HG02870 (cell line): ENCODE data around the gene BCAS3.
"Not testable (repeated sequence)": the region's sequence is repeated elsewhere in the genome, so short reads cannot be mapped to it uniquely, and the experiment has no call there.

Experiments used
- ATAC-seq: cut with Tn5 transposase; IDR thresholded peaks from one replicate; pipeline ENCODE4 v1.9.1; 2021; ENCODE audit warnings: mild to moderate bottlenecking, moderate library complexity; ENCODE audit not compliant: unreplicated experiment

Gene BCAS3

DNA sequence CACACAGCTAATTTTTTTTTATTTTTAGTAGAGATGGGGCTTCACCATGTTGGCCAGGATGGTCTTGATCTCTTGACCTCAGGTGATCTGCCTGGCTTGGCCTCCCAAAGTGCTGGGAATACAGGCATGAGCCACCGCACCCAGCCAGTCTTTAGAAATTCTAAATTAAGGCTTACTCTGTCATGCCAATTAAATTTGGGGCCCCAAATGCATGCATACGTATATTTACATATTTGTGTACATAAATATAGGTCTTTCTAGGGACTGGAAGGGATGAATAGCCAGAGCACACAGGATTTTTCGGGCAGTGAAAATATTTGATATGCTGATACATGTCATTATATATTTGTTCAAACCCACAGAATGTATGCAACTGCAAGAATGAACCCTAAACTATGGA lies 105.1 kb downstream of the BCAS3 start:
- ATAC-seq: no peak

DNA sequence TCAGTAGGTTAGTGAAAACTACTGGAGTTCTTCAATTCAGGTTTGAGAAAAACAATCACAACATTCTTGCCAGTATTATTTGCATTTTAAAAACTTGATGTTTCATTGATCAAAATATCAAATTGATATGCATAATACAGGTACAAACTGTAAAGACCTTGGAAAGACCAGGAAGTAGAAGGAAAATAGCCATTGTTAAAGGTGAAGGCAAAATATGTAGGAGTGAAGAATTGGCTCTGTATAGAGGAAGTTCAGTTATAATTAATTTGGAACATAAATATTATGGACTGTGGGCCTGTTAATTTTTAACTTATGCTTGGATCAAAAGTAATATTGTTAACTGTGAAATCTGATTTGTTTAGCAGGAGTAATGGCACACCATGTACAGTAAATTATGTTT lies 112.6 kb downstream of the BCAS3 start:
- ATAC-seq: no peak

DNA sequence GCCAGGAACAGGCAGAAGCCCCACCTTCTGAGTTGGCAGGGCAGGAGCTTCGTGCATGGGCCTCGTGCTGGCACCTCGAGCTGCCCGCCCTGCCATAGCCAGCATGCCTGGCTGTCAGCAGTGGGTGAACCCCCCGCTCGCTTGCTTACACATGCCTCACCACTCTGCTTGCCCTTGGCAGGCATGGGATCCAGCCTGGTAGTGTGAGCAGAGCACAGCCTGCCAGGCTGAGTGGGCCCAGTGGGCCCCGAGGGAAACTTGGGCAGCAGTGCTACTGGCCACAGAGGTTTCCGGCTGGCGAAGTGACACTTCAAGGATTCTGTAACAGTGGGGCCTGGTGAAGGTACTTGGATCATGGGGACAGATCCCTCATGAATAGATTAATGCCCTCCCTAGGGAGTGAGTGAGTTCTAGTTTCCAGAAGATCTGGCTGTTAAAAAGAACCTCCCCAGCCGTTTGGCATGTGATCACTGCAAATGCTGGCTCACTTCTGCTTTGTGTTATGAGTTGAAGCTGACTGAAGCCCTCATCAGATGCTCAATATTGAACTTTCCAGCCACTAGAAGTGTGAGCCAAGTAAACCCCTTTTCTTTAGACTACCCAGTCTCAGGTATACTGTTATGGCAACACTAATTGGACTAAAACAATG lies 114.7 kb downstream of the BCAS3 start:
- ATAC-seq: no peak

DNA sequence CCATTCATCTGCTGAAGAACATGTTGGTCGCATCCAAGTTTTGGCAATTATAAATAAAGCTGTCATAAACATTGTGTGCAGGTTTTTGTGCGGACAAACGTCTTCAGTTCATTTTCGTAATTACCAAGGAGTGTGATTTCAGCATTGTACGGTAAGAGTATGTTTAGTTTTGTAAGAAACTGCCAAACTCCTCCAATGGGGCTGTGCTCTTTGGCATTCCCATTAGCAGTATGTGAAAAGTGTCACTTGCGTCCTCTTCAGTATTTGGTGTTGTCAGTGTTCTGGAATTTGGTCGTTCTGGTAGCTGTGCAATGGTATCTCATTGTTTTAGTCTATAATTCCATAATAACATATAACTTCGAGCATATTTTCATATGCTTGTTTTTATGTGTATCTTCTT lies 120.9 kb downstream of the BCAS3 start:
- ATAC-seq: no peak

DNA sequence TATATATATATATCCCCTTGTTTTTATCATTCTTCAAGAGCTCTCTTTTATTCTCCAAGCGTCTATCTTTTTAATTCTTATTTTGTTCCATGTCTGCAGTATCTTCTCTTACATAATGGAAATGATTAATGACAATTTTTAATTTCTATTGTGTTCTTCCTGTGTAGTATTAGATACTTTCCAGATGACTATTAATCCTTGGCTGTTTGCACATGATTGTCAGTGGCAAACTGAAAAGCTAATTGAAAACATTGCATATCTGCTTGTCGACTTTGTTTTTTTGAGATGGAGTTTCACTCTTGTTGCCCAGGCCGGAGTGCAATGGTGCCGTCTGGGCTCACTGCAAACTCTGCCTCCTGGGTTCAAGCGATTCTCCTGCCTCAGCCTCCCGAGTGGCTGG lies 124.7 kb downstream of the BCAS3 start:
- ATAC-seq: no peak

DNA sequence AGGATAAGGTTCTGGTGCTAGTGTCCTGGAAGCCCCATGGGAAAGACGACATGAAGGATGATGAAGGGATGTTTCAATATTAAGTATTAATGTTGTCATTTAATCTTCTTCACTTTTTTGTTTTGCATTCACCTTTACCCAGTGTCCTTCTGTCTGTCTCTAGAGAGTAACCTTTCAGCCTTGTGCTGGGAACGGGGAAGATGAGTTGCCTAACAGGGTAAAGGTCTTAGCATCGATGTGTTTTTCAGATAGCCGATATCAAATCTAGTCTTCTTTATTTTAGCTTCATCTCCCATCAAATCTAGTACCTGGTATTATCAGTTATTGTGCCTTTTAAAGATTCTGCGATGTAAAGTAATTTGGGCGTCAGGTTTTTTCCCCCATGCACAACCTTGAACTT lies 125.4 kb downstream of the BCAS3 start:
- ATAC-seq: no peak

DNA sequence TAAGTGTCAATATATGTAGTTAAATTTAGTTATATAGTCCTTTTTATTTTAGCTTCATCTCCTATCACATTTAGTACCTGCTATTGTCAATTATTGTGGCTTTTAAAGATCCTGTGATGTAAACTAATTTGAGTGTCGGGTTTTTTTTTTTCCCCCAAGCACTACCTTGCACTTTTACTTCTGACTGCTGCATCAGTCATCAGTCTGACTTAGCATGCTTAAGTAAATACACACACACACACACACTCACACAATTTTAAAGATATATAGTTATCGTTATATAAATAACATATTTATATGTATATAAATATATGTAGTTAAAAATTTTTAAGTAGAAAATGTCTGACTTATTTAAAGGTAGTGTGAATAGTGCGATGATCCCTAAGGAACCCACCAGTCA lies 127.2 kb downstream of the BCAS3 start:
- ATAC-seq: no peak

DNA sequence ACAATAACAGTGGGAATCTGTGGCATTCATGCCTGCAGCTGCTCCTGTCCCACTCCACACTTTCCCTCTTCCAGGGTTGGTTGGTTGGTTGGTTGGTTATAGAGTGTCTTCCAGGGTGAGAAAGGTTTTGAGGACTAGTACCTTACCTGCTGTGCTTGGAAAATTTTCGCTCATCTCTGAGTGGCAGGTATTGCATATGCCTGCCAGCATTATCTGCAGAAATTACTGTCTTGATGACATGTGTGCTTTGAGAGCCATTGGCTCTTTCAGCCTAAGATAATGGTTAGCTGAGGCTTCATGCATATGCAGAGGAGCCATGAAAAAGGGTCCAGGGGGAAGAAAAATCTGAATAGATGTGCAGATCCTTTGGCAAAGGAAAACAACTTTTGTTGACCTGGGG lies 131.8 kb downstream of the BCAS3 start:
- no peak for ATAC-seq

DNA sequence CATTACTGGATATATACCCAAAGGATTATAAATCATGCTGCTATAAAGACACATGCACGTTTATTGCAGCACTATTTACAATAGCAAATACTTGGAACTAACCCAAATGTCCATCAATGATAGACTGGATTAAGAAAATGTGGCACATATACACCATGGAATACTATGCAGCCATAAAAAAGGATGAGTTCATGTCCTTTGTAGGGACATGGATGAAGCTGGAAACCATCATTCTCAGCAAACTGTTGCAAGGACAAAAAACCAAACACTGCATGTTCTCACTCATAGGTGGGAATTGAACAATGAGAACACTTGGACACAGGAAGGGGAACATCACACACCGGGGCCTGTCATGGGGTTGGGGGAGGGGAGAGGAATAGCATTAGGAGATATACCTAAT lies 137.3 kb downstream of the BCAS3 start:
- ATAC-seq: not testable (repeated sequence)

DNA sequence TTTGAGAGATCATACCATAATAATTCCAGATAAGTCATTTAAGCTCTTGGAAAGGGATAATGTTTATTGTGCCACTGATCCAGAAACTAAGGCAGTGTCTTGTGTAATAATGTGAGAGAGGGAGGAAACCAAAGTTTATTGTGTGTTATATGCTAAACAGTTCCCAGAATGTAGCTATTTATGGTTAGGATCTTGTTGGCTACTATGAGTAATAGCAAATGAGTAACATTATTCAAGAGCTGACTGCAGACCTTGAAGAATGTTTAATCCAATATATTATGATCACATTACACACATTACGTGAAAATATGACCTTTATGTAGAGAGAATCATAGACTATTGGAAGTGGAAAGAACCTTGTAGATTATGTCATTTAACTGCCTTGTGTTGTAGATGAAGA lies 139.5 kb downstream of the BCAS3 start:
- ATAC-seq: no peak

DNA sequence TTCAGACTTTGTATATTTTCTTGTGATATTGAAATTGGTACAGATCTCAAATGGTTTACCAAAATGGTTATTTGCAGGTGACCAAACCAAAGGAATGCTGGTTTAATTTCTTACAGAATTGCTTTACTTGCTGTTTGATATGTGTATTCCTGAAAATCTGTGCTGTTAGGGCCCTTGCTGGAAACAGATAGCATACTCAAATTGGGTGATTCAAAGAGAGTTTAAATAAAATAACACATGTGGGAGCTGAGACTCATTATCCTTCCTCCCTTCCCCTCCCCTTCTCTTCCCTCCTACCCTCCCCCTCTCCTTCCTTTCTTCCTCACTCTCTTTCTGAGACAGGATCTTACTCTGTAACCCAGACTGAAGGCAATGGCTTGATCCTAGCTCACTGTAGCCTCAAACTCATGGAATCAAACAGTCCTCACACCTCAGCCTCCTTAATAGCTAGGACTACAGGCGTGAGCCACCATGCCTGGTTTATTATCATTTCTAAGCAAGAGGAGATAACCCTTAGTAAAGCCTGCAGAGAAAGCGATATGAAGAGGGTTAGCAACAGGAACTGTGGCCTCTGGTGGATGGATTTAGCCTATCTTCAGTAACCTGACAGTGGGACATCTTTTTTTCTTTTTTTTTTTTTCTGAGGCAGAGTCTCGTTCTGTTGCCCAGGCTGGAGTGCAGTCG lies 141.9 kb downstream of the BCAS3 start:
- no peak for ATAC-seq

DNA sequence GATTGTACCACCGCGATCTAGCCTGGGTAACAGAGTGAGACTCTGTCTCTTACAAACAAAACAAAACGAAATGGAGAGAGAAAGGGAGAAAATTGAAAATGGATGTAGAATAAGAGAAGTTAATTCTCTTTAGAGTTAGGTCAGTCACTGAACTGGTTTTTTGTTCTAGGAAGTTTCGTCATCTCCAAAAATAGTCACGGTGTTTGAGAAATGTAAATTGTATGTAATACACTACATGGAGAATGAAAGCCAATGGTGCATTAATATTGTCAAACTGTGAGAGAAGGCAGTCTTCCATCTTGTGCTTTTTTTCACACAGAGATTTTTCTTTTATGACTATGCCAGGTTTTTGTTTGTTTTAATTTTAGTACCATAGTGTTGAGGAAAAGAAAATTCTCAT lies 145.9 kb downstream of the BCAS3 start:
- ATAC-seq: no peak

DNA sequence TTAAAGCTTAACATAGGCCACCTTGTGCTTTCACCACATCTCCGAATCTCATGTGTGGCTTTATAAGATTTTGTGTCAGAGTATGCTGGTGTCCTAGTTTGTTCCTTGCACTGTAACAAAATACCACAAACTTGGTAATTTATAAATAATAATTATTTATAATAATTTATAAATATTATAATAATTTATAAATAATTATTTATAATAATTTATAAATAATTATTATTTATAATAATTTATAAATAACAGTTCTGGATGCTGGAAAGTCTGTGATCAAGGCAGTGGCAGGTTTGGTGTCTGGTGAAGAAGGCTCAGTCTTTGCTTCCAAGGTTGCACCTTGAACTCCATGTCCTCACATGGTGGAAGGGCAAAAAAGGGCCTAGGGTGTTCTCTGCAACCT lies 147.7 kb downstream of the BCAS3 start:
- no peak for ATAC-seq

DNA sequence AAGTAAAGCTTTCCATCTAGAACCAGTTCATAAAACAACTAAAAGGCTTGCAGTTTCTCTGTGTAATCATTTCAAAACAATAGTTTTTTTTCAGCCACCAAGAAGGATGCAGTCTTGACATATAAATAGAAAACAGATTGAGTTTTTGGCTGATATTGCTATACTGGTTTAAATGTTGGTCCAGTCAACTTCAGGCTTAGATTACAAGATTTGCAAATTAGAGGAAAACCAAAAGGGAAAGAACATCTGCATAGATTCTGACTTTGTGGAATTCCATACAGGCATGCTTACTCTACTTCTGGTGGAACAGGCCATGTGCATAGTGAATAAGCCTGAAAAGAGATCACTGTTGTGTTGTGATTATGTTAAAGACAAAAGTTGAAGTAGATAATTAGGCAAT lies 150.3 kb downstream of the BCAS3 start:
- ATAC-seq: no peak

DNA sequence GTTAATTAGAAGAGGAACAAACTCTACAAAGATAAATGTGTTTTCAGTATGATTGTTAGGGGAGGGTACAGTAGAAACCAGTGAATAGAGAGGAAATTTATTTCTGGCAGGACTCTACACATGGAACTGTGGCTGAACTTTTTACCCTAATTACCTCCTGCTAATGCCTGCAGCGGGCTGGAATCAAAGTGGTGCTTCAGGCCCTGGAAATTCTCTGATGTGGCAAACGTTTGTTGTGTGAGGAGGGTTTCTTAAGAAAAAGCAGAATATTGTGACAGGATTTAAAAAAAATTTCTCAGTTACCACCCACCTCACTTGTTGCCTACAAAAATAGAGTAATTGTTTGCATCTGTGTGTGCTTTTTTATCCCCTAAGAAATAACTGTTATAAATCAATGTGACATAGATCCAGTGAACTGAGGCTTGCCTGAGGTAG lies 154.5 kb downstream of the BCAS3 start:
- ATAC-seq: no peak

DNA sequence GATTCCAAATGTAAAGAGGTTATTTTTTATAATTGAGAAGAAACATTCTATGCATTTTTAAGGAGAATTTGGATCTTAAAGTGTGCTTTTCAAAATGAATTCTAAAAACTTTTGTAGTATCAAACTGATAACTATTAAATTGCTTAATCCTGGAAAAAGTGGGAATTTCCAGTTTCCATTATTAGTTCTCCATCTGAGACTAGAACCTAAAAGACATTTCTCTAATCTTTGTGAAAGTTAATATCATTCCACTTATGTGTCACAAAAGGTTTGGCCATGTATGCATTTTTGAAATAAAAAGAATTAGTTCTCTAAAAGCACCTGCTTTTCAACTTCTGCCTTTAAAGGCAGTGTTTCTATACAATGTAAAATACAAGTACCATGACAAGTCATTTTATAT lies 155.0 kb downstream of the BCAS3 start:
- ATAC-seq: no peak

DNA sequence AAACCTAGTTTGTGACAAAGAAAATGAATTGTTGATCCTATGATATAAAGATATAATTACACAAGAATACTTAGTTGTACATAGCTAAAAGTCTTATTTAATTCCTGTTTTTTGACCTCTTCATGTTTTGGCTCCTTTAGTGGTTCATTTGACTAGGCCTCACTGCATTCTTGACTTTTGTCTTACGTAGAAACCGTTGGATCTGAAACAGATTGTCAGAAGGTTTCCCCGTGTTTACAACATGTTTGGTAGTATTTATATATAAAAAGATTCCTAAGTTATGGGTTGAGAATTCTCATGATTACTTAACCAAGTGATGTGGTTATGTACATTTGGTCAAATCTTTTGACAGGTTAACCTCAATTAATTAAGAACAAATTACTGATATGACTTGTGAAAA lies 162.8 kb downstream of the BCAS3 start:
- no peak for ATAC-seq

DNA sequence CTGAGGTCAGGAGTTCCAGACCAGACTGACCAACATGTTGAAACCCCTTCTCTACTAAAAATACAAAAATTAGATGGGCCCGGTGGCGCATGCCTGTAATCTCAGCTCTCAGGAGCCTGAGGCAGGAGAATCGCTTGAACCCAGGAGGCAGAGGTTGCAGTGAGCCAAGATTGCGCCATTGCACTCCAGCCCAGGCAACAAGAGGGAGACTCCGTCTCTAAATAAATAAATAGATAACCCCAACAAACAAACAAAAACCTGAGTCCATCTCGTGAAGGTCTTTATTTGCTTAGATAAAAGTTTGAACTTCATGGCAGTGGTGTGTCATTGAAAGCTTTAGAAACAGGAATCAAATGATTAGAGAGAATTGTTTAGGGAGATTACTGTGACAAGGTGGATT lies 167.4 kb downstream of the BCAS3 start:
- no peak for ATAC-seq

DNA sequence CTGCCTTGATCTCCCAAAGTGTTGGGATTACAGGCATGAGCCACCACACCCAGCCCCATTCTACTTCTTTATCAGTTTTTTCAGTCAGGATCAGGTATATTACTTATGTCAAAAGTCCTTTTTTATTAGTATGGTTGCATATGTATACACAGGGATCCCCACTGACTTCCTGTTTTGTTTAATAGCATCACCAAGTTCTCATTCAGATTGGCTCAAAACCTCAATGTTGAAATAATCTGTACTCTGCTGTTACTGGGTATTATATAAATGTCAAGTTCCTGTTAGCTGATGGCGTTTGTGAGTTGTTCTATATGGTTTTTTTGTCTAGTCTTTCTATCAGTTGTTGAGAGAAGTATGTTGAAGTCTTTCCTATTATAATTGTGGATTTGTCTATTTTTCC lies 168.5 kb downstream of the BCAS3 start:
- ATAC-seq: no peak

DNA sequence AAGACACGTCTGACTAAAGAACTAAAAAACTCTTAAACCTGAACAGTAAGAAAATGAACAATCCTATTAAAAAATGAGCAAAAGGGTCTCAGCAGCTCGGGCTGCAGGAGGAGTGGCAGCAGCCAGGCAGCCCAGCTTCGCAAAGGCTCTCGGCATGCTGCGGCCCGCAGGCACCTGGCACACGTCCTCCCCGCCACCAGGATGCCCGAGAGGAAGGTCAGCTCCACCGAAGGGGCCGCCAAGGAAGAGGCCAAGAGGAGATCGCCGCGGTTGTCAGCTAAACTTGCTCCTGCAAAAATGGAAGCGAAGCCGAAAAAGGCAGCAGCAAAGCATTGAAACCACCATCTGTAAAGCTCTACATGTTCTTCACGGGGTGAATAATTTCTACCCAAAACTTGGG lies 173.5 kb downstream of the BCAS3 start:
- no peak for ATAC-seq

DNA sequence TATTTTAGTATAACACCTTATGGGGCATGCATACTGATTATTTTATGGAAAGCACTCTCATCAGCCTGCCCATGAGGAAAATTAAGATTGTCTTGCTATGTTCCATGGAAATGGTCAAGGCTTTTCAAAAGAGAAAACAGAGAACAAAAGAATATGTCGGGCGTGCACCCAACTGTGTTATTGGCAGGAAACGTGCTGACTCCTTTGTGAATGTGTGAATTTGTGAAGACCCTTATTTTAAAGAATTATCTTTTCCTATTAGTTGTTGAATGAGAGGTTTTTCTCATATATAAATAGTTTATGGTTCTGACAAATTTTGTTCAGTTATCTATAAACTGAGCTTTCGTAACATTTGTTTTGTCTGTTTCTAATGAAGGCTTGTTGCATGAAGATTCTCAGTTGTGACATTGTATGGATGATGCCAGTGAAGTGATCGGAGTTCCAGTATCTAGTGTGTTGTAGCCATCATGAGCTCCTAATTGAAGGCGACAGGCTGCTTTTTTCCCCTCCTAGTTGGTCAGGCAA lies 180.0 kb downstream of the BCAS3 start:
- no peak for ATAC-seq

DNA sequence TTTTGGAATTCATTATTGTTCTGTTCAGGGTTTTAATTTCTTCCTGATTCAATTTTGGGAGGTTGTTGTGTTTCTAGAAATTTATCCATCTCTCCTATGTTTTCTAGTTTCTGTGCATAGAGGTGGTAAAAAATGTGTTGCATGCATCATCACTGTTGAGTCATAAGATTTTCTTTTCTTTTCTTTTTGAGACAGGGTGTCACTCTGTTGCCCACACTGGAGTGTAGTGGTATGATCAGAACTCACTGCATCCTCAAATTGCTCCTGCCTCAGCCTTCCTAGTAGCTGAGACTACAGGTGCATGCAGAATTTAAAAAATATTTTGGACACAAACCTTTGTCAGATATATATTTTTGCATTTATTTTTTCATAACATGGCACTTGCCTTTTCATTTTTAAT lies 184.8 kb downstream of the BCAS3 start:
- ATAC-seq: no peak
